ENCODE measurements around the gene AGT.

DNA sequence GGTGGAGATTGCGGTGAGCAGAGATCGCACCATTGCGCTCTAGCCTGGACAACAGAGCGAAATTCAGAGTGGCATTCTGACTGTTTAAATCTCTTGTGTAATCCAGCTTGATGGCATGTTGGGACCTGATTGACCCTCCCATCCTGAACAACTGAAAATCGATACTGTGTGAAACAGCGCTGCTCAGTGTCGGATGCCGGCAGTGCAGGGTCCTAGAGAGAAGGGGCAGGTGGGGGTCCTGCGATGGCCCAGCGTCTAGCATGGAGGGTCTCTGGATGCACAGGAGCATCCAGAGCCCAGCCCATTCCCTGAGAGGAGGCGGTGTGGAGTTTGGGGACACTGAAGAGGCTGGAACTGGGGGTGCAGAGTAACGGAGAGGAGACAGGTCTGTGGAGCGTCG lies 15.8 kb downstream of the AGT start:
- TF ChIP-seq, protein P1, sequence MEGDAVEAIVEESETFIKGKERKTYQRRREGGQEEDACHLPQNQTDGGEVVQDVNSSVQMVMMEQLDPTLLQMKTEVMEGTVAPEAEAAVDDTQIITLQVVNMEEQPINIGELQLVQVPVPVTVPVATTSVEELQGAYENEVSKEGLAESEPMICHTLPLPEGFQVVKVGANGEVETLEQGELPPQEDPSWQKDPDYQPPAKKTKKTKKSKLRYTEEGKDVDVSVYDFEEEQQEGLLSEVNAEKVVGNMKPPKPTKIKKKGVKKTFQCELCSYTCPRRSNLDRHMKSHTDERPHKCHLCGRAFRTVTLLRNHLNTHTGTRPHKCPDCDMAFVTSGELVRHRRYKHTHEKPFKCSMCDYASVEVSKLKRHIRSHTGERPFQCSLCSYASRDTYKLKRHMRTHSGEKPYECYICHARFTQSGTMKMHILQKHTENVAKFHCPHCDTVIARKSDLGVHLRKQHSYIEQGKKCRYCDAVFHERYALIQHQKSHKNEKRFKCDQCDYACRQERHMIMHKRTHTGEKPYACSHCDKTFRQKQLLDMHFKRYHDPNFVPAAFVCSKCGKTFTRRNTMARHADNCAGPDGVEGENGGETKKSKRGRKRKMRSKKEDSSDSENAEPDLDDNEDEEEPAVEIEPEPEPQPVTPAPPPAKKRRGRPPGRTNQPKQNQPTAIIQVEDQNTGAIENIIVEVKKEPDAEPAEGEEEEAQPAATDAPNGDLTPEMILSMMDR (conservative IDR thresholded peaks at IDR 0.05; ENCODE audit: low read depth in 2 of 2): peak; percentile 57 to 70
- TF ChIP-seq NANOG (IDR thresholded peaks at IDR 0.05; ENCODE audit: borderline replicate concordance) (no peak), POLR2AphosphoS5 (IDR thresholded peaks at IDR 0.05; ENCODE audit: low read depth) (no peak), EZH2 (IDR thresholded peaks at IDR 0.05; ENCODE audit: low read depth, unreplicated experiment) (no peak), EZH2phosphoT487 (IDR thresholded peaks at IDR 0.05; ENCODE audit: unreplicated experiment) (no peak)
